SJSA1 (cell line): ENCODE measurements around the gene NOL12. TPM values are rescaled to one million over a fixed set of nuclear protein-coding genes. Genes with fewer than 3 reads are reported as not detected.

Experiments
- DNase-seq, 2 experiments: peaks; one replicate each; pipeline ENCODE4 v3.0.0-alpha.2; 2015 to 2020; ENCODE audit warnings: low spot score in 2 of 2, low read depth in 1 of 2
- H3K27ac ChIP-seq: fragments of 250-450 bp; sonication (Bioruptor Pico); 2 replicates; pipeline ENCODE4 v1.5.1; 2020; ENCODE audit warnings: mild to moderate bottlenecking, moderate library complexity
- H3K27me3 ChIP-seq: fragments of 250-450 bp; sonication (Bioruptor Pico); replicated peaks from 2 replicates; pipeline ENCODE4 v1.5.1; 2020; ENCODE audit warnings: mild to moderate bottlenecking, moderate library complexity
- H3K36me3 ChIP-seq: fragments of 250-450 bp; sonication (Bioruptor Pico); 2 replicates; pipeline ENCODE4 v1.5.1; 2020; ENCODE audit warnings: mild to moderate bottlenecking
- H3K4me1 ChIP-seq: fragments of 250-450 bp; sonication (Bioruptor Pico); replicated peaks from 2 replicates; pipeline ENCODE4 v1.6.1; 2021; ENCODE audit warnings: mild to moderate bottlenecking
- H3K4me3 ChIP-seq: fragments of 250-450 bp; sonication (Bioruptor Pico); 2 replicates; pipeline ENCODE4 v1.5.1; 2020; ENCODE audit warnings: mild to moderate bottlenecking
- H3K9me3 ChIP-seq: fragments of 250-450 bp; sonication (Bioruptor Pico); replicated peaks from 2 replicates; pipeline ENCODE4 v1.5.1; 2020; ENCODE audit warnings: mild to moderate bottlenecking
- total RNA-seq: library from RNA; depleted of rRNA; stranded (reverse); fragments of >200 nt; shearing (Covaris generic); gene quantifications from 2 replicates; pipeline ENCODE4 v1.2.3, GENCODE V29; 2014

The NOL12 gene
- total RNA-seq, 1 experiment from 2014 or later: 38.0 TPM

DNA sequence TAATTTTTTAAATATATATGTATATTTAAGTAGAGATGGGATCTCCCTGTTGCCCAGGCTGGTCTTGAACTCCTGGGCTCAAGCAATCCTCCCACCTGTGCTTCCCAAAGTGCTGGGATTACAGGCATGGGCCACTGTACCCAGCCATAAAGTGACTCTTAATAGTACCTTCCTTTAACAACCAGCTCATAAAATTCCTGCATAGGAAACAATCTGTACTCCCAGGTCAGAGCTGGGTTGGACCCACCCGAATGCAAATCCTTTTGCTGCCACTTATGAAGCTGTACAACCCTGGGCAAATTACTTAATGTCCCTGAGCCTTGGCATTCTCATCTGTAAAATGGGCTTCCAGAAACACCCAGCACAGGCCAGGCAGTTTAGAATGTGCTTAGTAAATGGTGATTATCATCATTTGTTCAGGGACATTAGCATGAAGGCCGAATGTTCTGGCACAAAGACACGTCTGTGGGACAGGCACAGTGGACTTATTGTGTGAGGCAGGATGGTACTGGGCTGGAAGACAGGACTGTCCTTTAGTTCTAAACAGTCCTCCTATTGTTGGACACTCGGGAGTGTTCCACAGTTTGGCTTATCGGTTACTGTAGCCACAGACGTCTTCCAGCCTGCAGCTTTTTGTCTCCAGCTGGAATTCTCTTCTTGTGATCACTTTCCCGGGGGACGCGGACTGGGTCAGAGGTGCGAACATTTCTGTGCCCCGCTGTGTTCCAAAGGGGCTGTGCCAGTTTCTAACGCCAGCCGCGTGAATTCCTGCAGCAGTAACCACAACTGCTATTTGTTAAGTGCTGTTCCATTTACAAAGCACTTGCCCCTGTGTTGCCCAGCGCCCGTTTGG is 21.7 kb upstream of the NOL12 start:
- H3K36me3 ChIP-seq: peaks cover 39% of the 10 kb centered on the region
- DNase-seq: no peak
- H3K9me3 ChIP-seq: no peaks in the 10 kb centered on the region
- no peak overlapping the region for H3K4me3 ChIP-seq
- H3K27me3 ChIP-seq: no peaks in the 10 kb centered on the region
- H3K27ac ChIP-seq: no peak overlapping the region
- H3K4me1 ChIP-seq: peaks cover 34% of the 10 kb centered on the region

DNA sequence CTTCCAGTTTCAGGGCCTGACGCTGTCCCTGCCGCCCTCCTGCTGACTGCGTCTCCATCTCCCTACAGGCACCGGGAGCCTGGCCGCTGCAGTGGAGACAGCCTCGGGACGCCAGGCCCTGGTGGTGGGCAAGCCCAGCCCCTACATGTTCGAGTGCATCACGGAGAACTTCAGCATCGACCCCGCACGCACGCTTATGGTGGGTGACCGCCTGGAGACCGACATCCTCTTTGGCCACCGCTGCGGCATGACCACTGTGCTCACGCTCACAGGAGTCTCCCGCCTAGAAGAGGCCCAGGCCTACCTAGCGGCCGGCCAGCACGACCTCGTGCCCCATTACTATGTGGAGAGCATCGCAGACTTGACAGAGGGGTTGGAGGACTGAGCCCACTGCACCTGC is 20.7 kb upstream of the NOL12 start:
- H3K4me3 ChIP-seq: no peak overlapping the region
- H3K27ac ChIP-seq: no peak overlapping the region
- H3K9me3 ChIP-seq: no peaks in the 10 kb centered on the region
- H3K4me1 ChIP-seq: peaks cover 33% of the 10 kb centered on the region
- peaks cover 39% of the 10 kb centered on the region for H3K36me3 ChIP-seq
- H3K27me3 ChIP-seq: no peaks in the 10 kb centered on the region
- DNase-seq: no peak

DNA sequence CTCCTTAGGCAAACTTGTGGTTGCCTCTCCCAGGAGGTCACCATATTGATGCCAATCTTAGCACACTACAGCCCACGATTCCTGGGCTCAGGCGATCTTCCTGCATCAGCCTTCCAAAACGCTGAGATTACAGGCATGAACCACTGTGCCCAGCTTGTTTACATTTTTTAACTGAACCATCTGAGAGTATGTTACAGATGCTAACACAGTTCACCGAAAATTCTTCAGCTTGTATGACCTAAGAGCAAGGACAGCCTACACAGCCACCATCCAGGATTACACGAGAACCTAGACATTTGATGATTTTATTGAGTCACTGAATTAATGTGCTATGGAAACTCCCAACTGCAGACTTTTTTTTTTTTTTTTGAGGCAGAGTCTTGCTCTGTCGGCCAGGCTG is 16.6 kb upstream of the NOL12 start:
- Histone ChIP-seq H3K36me3 (peaks cover 29% of the 10 kb centered on the region), H3K27me3 (no peaks in the 10 kb centered on the region), H3K9me3 (no peaks in the 10 kb centered on the region), H3K4me1 (peaks cover 22% of the 10 kb centered on the region), H3K27ac (peak overlapping the region; percentile 61), H3K4me3 (no peak overlapping the region)
- peak in 1 of 2 experiments; percentile 66 for DNase-seq

DNA sequence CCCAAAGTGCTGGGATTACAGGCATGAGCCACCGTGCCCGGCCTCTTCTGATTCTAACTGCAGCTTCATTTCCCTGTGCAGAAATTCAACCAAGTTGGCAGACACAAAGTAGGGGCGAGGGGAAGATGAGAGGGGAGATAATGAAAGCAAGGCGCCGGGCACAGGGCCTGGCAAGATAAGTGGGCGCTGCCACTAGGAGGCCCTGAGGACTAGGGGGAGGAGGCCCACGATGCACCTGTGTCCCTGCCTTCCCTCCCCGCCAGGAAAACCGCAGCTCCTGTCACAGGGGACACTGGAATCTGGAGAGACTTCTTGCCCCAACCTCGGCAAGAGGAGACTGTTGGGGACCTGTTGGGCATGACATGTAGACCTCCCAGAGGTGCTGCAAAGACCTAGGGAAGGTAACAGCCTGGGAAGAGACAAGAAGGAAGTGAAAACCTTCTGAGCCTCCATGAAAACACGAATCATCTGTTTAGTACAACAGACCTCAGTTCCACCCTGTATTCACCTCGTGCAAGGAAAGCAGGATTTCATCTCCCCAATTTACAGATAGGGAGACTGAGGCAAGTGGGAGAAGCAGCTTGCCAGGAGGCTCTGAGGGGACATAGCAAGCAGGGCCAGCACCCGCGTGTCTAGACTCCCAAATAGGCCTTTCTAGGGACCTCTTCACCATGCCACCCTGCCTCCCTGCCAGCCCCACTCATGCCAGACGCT is 13.8 kb upstream of the NOL12 start:
- peaks cover 28% of the 10 kb centered on the region for H3K4me1 ChIP-seq
- H3K27ac ChIP-seq: no peak overlapping the region
- no peaks in the 10 kb centered on the region for H3K27me3 ChIP-seq
- H3K4me3 ChIP-seq: no peak overlapping the region
- H3K9me3 ChIP-seq: no peaks in the 10 kb centered on the region
- DNase-seq: no peak
- H3K36me3 ChIP-seq: peaks cover 17% of the 10 kb centered on the region

DNA sequence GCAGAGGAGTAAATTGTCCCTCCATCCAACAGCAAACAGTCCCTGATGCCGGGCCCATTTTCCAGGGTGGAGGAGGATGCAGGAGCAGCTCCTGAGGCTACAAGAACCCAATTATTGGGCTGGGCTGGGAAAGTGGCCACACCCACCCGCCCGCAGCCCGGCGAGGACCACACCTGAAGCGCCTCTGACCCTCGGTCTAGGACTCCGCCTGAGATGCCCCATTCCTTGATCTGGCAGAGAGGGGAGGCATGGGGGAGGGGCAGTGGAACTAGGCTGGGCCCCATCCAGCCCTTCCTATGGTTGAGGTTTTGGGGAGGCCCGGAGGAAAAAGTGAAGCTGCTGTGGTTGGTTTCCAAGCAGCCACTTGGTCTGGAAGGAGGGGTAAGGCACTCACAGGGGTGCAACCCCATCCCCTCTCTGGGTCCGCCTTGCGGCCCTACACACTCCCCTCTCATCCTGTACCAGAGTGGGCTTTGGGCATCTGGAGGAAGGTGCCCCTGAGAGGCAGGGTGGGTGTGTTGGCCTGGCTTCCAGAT is 13.2 kb upstream of the NOL12 start:
- Histone ChIP-seq H3K4me3 (no peak overlapping the region), H3K27ac (no peak overlapping the region), H3K27me3 (no peaks in the 10 kb centered on the region), H3K9me3 (no peaks in the 10 kb centered on the region), H3K4me1 (peaks cover 31% of the 10 kb centered on the region), H3K36me3 (peaks cover 21% of the 10 kb centered on the region)
- DNase-seq: no peak

DNA sequence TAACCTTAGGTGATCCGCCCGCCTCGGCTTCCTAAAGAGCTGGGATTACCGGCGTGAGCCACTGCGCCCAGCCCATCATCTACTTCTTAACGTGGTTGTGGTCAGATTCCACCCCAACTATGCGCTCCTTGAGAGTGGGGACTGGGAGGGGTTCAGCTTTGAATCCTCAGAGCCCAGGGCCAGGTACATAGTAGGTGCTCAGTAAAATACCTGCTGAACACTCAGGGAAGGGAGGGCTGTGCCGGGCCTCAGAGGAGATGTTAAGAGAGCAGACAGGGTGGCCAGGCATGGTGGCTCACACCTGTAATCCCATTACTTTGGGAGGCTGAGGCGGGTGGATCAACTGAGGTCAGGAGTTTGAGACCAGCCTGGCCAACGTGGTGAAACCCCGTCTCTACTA is 11.9 kb upstream of the NOL12 start:
- Histone ChIP-seq H3K4me3 (no peak overlapping the region), H3K4me1 (peaks cover 32% of the 10 kb centered on the region)

DNA sequence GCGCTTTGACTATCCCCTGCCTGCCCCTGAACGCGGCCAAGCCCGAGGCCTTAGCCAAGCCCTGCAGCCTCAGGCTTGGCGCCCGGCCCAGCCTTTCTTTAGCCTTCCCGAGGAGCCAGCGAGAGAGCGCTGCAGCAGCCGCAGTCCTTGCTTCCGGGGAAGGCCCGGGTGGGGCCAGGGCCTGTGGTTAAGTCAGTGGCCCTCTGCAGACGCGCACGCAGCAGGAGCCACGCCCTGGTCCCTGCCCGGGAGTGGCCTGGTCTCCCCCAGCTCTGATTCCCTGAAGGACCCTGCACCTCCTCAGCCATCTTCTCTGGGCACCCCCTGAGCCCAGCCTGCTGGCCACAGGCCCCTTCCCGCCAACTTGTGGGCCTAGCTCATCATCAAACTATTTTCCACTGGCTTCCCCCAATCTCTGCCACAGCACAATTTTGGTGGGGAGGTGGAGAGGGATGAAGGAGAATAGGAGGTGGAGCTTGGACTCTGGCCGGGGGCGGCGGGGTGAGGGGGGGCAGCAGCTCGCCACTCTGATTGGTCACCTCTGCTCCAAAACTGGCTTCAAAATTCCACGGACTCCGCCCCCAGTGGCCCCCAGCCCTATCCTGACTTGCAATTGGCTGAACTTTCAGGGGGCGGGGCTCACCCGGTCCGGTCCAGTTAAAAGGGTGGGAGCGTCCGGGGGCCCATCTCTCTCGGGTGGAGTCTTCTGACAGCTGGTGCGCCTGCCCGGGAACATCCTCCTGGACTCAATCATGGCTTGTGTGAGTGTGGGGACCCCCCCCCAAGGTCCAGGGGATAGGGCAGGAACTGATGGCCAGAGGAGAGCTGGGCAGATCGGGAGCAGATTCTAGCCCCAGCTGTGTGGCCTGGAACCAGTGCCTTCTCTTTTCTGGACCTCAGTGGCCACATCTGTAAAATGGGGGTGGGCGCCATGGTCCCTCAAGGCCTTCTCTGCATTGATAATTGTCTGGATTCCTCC is 10.9 kb upstream of the NOL12 start, which contains the start of gene LGALS1:
TSS of gene LGALS1 (plus strand) at position 686 of the 979 bp plus-strand sequence. CDS start at position 753, 67 bp downstream.
- no peaks in the 10 kb centered on the region for H3K9me3 ChIP-seq
- H3K27ac ChIP-seq: peak within 1 kb of the TSS; percentile 76
- peak; percentile 99 to 100 for DNase-seq
- H3K4me3 ChIP-seq: peak within 1 kb of the TSS; percentile 68
- H3K4me1 ChIP-seq: peaks cover 22% of the 10 kb centered on the region
- no peaks in the 10 kb centered on the region for H3K27me3 ChIP-seq
- peaks cover 44% of the 10 kb centered on the region for H3K36me3 ChIP-seq

More for the DNA sequence above, 11.9 kb upstream of the NOL12 start:
- H3K36me3 ChIP-seq: peaks cover 34% of the 10 kb centered on the region
- no peak for DNase-seq
- H3K9me3 ChIP-seq: no peaks in the 10 kb centered on the region
- no peaks in the 10 kb centered on the region for H3K27me3 ChIP-seq
- H3K27ac ChIP-seq: peak overlapping the region; percentile 76

DNA sequence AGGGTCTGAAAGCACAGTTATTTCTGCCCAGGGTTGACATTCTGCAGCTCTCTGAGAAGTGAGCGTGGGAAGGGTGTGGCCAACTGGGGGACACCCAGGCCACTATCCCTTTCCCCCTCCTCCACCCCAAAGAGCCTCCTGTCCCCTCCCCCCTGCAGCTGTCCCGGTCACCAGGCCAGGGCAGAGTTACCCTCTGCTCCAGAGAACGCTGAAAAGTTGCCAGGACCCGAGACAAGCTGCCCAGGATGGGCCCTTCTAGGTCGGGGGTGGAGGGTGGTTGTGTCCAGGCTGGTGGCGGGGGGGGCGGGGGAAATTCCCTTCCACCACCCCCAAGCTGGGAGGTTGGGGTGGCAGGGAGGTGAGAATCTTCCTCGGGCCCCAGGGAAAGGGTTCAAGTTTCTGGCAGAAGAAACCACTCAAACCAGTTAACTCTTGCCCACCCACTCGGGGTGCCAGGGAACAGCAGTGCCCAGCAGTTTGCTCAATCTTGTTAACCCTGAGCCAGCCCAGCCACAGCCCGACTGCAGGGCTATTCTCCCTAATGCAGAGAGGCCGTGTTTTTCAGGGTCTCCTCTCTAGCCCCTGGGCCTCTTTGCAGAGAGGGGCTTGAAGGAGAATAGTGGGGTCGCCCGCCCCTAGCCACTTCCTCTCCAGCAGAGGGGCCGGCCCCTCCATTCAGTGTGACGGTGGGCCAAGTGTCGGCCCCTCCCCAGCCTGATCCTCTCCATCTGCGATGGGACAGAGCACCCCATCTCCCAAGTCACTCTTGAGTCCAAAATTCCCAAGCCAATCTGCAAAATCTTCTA is 10.0 kb upstream of the NOL12 start:
- DNase-seq: peak in 1 of 2 experiments; percentile 71
- H3K9me3 ChIP-seq: no peaks in the 10 kb centered on the region
- peaks cover 50% of the 10 kb centered on the region for H3K36me3 ChIP-seq

DNA sequence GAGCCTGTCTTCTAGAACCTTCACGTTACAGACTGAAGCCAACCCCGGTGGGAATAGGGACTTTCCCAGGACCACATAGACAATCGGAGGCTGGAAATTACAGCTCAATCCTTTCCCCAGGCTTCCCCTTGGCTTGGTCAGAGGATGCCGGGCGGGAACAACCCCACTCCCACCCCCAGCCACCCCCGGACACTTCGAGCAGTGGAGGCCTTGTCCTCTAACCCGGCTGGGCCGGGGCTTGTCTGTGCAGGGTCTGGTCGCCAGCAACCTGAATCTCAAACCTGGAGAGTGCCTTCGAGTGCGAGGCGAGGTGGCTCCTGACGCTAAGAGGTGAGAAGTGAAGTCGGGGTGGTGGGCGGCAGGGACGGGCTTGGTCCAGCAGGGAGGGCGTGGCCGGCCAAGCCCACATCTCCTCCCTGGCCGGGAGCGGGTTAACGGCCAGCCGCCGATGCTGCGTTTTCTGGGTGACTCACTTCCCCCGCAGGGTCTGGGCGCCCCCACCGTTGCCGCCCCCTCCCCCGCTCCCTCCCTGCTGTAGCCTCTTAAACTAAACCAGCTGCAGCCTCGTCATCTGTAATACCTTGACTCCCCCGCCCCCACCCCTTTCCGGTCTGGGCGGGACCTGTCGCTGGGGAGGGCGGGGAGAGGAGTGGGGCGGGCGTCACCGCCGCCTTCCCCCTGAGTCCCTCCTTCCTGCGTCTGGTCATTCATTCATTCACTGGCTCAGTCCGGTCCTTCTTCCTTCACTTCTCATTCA is 9.2 kb upstream of the NOL12 start:
- H3K9me3 ChIP-seq: no peaks in the 10 kb centered on the region
- peak overlapping the region; percentile 76 for H3K27ac ChIP-seq
- peak; percentile 94 to 99 for DNase-seq
- H3K4me3 ChIP-seq: peak overlapping the region; percentile 68
- no peaks in the 10 kb centered on the region for H3K27me3 ChIP-seq
- peaks cover 35% of the 10 kb centered on the region for H3K4me1 ChIP-seq
- H3K36me3 ChIP-seq: peaks cover 52% of the 10 kb centered on the region

More for the DNA sequence above, 10.0 kb upstream of the NOL12 start:
- peak overlapping the region; percentile 68 for H3K4me3 ChIP-seq
- H3K4me1 ChIP-seq: peaks cover 29% of the 10 kb centered on the region
- peak overlapping the region; percentile 76 for H3K27ac ChIP-seq
- no peaks in the 10 kb centered on the region for H3K27me3 ChIP-seq

DNA sequence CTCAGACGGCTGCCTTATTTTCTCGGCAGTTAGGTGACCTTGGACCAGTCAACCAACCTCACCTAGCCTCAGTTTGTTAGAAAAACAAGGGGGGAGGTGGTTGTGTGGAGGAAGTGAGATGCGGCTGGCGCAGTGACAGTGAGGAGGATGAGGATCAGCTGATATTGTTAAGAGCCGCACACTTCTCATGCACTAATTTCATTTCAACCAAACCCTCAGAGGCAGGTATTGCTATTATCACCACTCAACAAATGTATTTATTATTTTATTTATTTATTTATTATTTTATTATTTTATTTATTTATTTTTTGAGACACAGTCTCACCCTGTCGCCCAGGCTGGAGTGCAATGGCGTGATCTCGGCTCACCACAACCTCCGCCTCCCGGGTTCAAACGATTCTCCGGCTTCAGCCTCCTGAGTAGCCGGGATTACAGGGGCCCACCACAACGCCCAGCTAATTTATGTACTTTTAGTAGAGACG is 8.6 kb upstream of the NOL12 start:
- Histone ChIP-seq H3K27ac (no peak overlapping the region), H3K27me3 (no peaks in the 10 kb centered on the region), H3K4me3 (peak overlapping the region; percentile 68), H3K4me1 (peaks cover 35% of the 10 kb centered on the region), H3K36me3 (peaks cover 52% of the 10 kb centered on the region), H3K9me3 (no peaks in the 10 kb centered on the region)
- no peak for DNase-seq

DNA sequence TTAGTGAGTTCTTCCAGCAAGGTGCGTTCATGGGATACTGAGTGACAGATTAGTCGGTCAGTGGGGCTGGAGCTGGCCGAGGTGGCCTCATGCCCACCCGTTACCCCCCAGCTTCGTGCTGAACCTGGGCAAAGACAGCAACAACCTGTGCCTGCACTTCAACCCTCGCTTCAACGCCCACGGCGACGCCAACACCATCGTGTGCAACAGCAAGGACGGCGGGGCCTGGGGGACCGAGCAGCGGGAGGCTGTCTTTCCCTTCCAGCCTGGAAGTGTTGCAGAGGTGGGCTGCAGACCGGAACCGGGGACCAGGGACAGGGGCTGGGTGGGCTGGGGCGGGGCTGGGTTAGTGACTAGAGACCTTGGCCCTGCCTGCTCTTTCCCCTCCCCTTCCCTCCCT is 7.8 kb upstream of the NOL12 start:
- no peak for DNase-seq
- Histone ChIP-seq H3K27ac (no peak overlapping the region), H3K36me3 (peaks cover 52% of the 10 kb centered on the region), H3K4me1 (peaks cover 35% of the 10 kb centered on the region), H3K27me3 (no peaks in the 10 kb centered on the region), H3K9me3 (no peaks in the 10 kb centered on the region), H3K4me3 (peak overlapping the region; percentile 68; the same call in 1 of the 2 replicates)

DNA sequence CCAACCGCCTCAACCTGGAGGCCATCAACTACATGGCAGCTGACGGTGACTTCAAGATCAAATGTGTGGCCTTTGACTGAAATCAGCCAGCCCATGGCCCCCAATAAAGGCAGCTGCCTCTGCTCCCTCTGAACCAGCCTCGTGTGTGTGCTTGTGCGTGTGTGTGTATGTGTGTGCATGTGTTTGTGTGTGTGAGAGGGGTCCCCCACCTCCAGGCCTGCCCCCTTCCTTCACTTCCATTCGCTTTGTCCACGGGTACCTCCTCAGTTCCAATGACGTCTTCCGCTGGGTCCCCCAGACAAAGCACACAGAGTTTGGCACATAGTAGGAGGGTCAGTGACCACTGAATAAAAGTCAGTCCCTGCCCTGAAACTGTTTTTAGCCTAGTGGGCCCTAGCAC is 6.5 kb upstream of the NOL12 start:
- no peaks in the 10 kb centered on the region for H3K9me3 ChIP-seq
- H3K4me3 ChIP-seq: no peak overlapping the region
- peaks cover 52% of the 10 kb centered on the region for H3K36me3 ChIP-seq
- no peak overlapping the region for H3K27ac ChIP-seq
- no peaks in the 10 kb centered on the region for H3K27me3 ChIP-seq
- peaks cover 28% of the 10 kb centered on the region for H3K4me1 ChIP-seq
- no peak for DNase-seq
